CD14-positive monocyte (primary cell): ENCODE results near the gene LPO. TPM values are rescaled to one million over a fixed set of nuclear protein-coding genes. Genes with fewer than 3 reads are reported as not detected.
A peak's percentile ranks its signal among the peaks of the same experiment; 100 is the strongest.

Source experiments
- DNase-seq, 3 donors: peaks; one replicate each; pipeline ENCODE4 v3.0.0-alpha.2; 2011 to 2022
- H2AFZ ChIP-seq: 2 replicates; pipeline ENCODE4 v1.6.0; 2012; ENCODE audit warnings: mild to moderate bottlenecking, low read depth, low read length, inconsistent platforms; ENCODE audit not compliant: insufficient read depth, poor library complexity, severe bottlenecking
- H3K27ac ChIP-seq, 2 donors: 1 replicate in 1 of 2; 2 replicates in 1 of 2; pipeline ENCODE4 v1.5.1; 2012 to 2013; ENCODE audit warnings: low read length in 2 of 2, control low read depth in 1 of 2, inconsistent platforms in 1 of 2, low read depth in 1 of 2, mild to moderate bottlenecking in 1 of 2
- H3K27me3 ChIP-seq, 2 donors: one replicate each; pipeline versions ENCODE4 v1.6.0 to v1.6.1; 2011 to 2013; ENCODE audit warnings: low read length in 2 of 2; ENCODE audit not compliant: control insufficient read depth in 2 of 2, insufficient read depth in 2 of 2
- H3K36me3 ChIP-seq, 2 donors: replicated peaks in 1 of 2; 1 replicate in 1 of 2; 2 replicates in 1 of 2; pipeline versions ENCODE4 v1.5.1 to v1.6.1; 2012 to 2013; ENCODE audit warnings: low read length in 2 of 2, control low read depth in 1 of 2, inconsistent platforms in 1 of 2, mild to moderate bottlenecking in 1 of 2; ENCODE audit not compliant: insufficient read depth in 2 of 2, control insufficient read depth in 1 of 2
- H3K4me1 ChIP-seq, 2 donors: 1 replicate in 1 of 2; 2 replicates in 1 of 2; pipeline versions ENCODE4 v1.5.1 to v1.6.1; 2012 to 2013; ENCODE audit warnings: low read length in 2 of 2, control low read depth in 1 of 2, inconsistent platforms in 1 of 2, mild to moderate bottlenecking in 1 of 2, moderate library complexity in 1 of 2; ENCODE audit not compliant: insufficient read depth in 2 of 2, control insufficient read depth in 1 of 2
- H3K4me2 ChIP-seq: replicated peaks from 2 replicates; pipeline ENCODE3; 2012; ENCODE audit warnings: low read length, moderate library complexity, mild to moderate bottlenecking; ENCODE audit not compliant: poor library complexity, severe bottlenecking; ENCODE audit errors: extremely low read depth
- H3K4me3 ChIP-seq, 3 experiments: fragments of 200-600 bp in 1 of 3; sonication (generic) in 1 of 3; replicated peaks in 1 of 3; 1 replicate in 2 of 3; 2 replicates in 1 of 3; pipeline ENCODE4 v1.5.1; 2011 to 2013; ENCODE audit warnings: low read length in 3 of 3, mild to moderate bottlenecking in 3 of 3, control low read depth in 2 of 3, low read depth in 2 of 3, inconsistent platforms in 1 of 3, moderate library complexity in 1 of 3
- H3K79me2 ChIP-seq: 2 replicates; pipeline ENCODE4 v1.6.0; 2012; ENCODE audit warnings: mild to moderate bottlenecking, control low read depth, inconsistent platforms, low read length, moderate library complexity; ENCODE audit not compliant: insufficient read depth
- H3K9ac ChIP-seq: 2 replicates; pipeline ENCODE4 v1.6.0; 2017; ENCODE audit warnings: low read length, mild to moderate bottlenecking; ENCODE audit not compliant: insufficient read depth, poor library complexity, severe bottlenecking
- H3K9me3 ChIP-seq, 2 donors: replicated peaks in 1 of 2; 1 replicate in 1 of 2; 2 replicates in 1 of 2; pipeline versions ENCODE4 v1.5.1 to v1.6.1; 2012 to 2013; ENCODE audit warnings: low read length in 2 of 2, control low read depth in 1 of 2; ENCODE audit not compliant: control insufficient read depth in 1 of 2, insufficient read depth in 1 of 2
- H4K20me1 ChIP-seq: 2 replicates; pipeline ENCODE4 v1.6.0; 2012; ENCODE audit warnings: mild to moderate bottlenecking, low read length, control low read depth, moderate library complexity; ENCODE audit not compliant: insufficient read depth
- H3K27ac Mint-ChIP-seq, 7 donors: one replicate each; pipeline ENCODE4 v1.8.0; 2020; ENCODE audit warnings: mild to moderate bottlenecking in 7 of 7, mixed read lengths in 7 of 7, moderate library complexity in 6 of 7, inconsistent platforms in 2 of 7
- H3K27me3 Mint-ChIP-seq, 3 donors: one replicate each; pipeline ENCODE4 v1.8.0; 2021 to 2022; ENCODE audit warnings: low read depth in 3 of 3, mild to moderate bottlenecking in 3 of 3, mixed read lengths in 3 of 3, moderate library complexity in 3 of 3, inconsistent platforms in 1 of 3
- H3K36me3 Mint-ChIP-seq, 2 donors: one replicate each; pipeline ENCODE4 v1.8.0; 2020; ENCODE audit warnings: mixed read lengths in 2 of 2, inconsistent platforms in 1 of 2, mild to moderate bottlenecking in 1 of 2
- H3K4me1 Mint-ChIP-seq: one replicate; pipeline ENCODE4 v1.8.0; 2020; ENCODE audit warnings: mild to moderate bottlenecking, mixed read lengths
- H3K4me3 Mint-ChIP-seq, 2 donors: one replicate each; pipeline ENCODE4 v1.8.0; 2020; ENCODE audit warnings: mild to moderate bottlenecking in 2 of 2, mixed read lengths in 2 of 2, moderate library complexity in 1 of 2
- H3K9me3 Mint-ChIP-seq, 7 donors: one replicate each; pipeline ENCODE4 v1.8.0; 2020 to 2022; ENCODE audit warnings: mixed read lengths in 7 of 7, mild to moderate bottlenecking in 6 of 7, moderate library complexity in 6 of 7, inconsistent platforms in 2 of 7
- WGBS: methylation state at CpG from one replicate; pipeline ENCODE4 v1.1.5; 2013; ENCODE audit warnings: missing lambda C conversion rate; ENCODE audit not compliant: insufficient coverage; 5-methylcytosine and 5-hydroxymethylcytosine counted together
- intact Hi-C, 2 donors: fragments of 100-400 bp; cut with micrococcal nuclease; formaldehyde crosslinking; loops; one replicate each; pipeline versions ENCODE4 v1.15.0 to v1.15.1; 2023
- polyA plus RNA-seq, 3 donors: library from polyadenylated mRNA; depleted of rRNA in 1 of 3; unstranded in 2 of 3; stranded (reverse) in 1 of 3; fragments of 300-500 nt in 2 of 3; fragments of >200 nt in 1 of 3; fragmentation: Illumina TruSeq in 2 of 3; gene quantifications; 1 replicate in 2 of 3; 2 replicates in 1 of 3; pipeline ENCODE4 v1.2.3, GENCODE V29; 2012 to 2021
- TF ChIP-seq, protein P1 (sequence below): fragments of 200-600 bp; IDR thresholded peaks from one replicate; pipeline ENCODE4 v1.8.0; 2022; ENCODE audit warnings: antibody characterized with exemption, mild to moderate bottlenecking

The LPO gene
- polyA plus RNA-seq, 3 donors = 0.04 to 0.43 TPM; not detected in 1

DNA sequence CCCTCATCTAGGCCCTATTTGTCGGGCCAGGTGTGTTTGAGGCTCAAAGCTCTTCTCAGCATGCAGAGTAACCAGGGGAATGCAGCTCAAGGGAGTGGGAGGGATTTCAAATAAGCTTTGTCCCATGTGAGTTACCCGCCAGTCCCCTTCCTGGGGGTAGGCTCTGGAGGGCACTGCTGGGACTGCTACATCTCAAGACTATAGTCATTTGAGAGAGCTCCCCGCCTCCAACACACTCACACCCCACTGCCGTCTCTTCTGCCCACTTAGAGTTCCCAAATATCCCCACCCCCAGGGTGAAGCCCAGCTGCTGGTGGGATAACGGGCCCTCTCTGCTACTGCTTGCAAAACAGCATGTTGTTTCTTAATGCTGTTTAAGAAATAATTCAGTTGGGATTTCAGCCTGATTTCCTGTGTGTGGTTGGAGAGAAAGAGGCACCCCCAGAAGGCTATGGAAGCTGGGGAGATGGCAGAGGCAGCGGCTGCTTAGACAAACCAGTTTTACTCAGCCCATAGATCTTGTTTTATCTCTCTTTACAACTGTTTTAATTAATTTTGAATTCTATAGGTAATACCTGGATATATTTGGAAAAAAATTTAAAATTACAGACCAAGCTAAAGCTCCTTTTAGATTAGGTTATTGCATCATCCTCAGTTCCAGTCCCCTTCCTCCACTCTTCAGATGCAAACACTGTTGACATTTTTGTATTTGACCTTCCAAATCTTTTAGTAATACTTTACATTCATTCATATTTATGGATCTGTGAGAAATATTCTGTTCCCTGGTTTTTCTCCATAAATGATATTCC lies 46.4 kb downstream of the LPO start:
- H3K27ac Mint-ChIP-seq = peak overlapping the region; percentile 5 to 88 (median 86)

DNA sequence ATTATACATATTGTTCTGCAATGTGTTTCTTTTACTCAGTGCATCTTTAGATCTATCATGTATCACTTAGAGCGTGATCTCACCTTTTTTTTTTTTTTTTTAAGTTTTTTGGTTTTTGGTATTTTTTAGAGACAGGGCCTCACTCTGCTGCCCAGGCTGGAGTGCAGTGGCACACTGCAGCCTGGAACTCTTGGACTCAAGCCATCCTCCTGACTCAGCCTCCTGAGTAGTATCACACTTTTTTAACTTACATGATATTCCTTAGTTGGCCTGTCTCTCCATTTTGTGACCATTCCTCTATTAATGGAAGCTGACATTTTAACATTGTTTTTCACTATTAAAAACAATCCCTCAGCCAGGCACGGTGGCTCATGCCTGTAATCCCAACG lies 47.0 kb downstream of the LPO start:
- intact Hi-C loops = no loop called here
- H3K4me3 Mint-ChIP-seq = peak overlapping the region in 1 of 2 donors; percentile 46
- Histone ChIP-seq H3K4me1 (peaks cover 78 to 88% of the 10 kb centered on the region in 2 donors), H4K20me1 (no peaks in the 10 kb centered on the region), H3K9me3 (no peaks in the 10 kb centered on the region), H3K4me2 (peak overlapping the region; percentile 51), H2AFZ (no peak overlapping the region), H3K9ac (no peak overlapping the region), H3K27me3 (no peaks in the 10 kb centered on the region), H3K4me3 (peak overlapping the region in 1 of 3 experiments; percentile 25), H3K36me3 (no peaks in the 10 kb centered on the region), H3K79me2 (peaks cover 74% of the 10 kb centered on the region), H3K27ac (peak overlapping the region; percentile 48 to 65)
- H3K27ac Mint-ChIP-seq = peak overlapping the region; percentile 30 to 87 (median 71)
- no peak for DNase-seq
- TF ChIP-seq, protein P1, sequence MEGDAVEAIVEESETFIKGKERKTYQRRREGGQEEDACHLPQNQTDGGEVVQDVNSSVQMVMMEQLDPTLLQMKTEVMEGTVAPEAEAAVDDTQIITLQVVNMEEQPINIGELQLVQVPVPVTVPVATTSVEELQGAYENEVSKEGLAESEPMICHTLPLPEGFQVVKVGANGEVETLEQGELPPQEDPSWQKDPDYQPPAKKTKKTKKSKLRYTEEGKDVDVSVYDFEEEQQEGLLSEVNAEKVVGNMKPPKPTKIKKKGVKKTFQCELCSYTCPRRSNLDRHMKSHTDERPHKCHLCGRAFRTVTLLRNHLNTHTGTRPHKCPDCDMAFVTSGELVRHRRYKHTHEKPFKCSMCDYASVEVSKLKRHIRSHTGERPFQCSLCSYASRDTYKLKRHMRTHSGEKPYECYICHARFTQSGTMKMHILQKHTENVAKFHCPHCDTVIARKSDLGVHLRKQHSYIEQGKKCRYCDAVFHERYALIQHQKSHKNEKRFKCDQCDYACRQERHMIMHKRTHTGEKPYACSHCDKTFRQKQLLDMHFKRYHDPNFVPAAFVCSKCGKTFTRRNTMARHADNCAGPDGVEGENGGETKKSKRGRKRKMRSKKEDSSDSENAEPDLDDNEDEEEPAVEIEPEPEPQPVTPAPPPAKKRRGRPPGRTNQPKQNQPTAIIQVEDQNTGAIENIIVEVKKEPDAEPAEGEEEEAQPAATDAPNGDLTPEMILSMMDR = no peak
- H3K27me3 Mint-ChIP-seq = peaks cover 0 to 3% (median 0%) of the 10 kb centered on the region in 3 donors
- no peaks in the 10 kb centered on the region for H3K36me3 Mint-ChIP-seq
- 80% methylated on average over 2 of the region's 3 CpGs for WGBS
- H3K4me1 Mint-ChIP-seq = peaks cover 81% of the 10 kb centered on the region
- no peaks in the 10 kb centered on the region for H3K9me3 Mint-ChIP-seq

More for the DNA sequence above, 46.4 kb downstream of the LPO start:
- no peak for DNase-seq
- no peak overlapping the region for H3K9ac ChIP-seq
- H3K4me2 ChIP-seq = peak overlapping the region; percentile 51
- Mint-ChIP-seq H3K9me3 (no peaks in the 10 kb centered on the region), H3K4me3 (peak overlapping the region; percentile 11 to 46), H3K27me3 (peaks cover 0 to 3% (median 0%) of the 10 kb centered on the region in 3 donors), H3K36me3 (no peaks in the 10 kb centered on the region), H3K4me1 (peaks cover 81% of the 10 kb centered on the region)
- peak overlapping the region; percentile 39 to 65 for H3K27ac ChIP-seq
- no peaks in the 10 kb centered on the region for H4K20me1 ChIP-seq
- intact Hi-C loops = no loop called here
- peaks cover 78 to 88% of the 10 kb centered on the region in 2 donors for H3K4me1 ChIP-seq
- H3K4me3 ChIP-seq = peak overlapping the region in 1 of 3 experiments; percentile 25
- peak overlapping the region; percentile 72 for H2AFZ ChIP-seq
- peaks cover 74% of the 10 kb centered on the region for H3K79me2 ChIP-seq
- H3K36me3 ChIP-seq = no peaks in the 10 kb centered on the region
- TF ChIP-seq, protein P1 = no peak
- H3K9me3 ChIP-seq = no peaks in the 10 kb centered on the region
- no peaks in the 10 kb centered on the region for H3K27me3 ChIP-seq
- WGBS = 0% methylated on average over 2 of the region's 6 CpGs
